GM21515 (cell line): ENCODE measurements around the gene IRAK4.

Experiments used
- ATAC-seq: cut with Tn5 transposase; IDR thresholded peaks from one replicate; pipeline ENCODE4 v1.9.1; 2021; ENCODE audit not compliant: unreplicated experiment

The IRAK4 gene

GRCh38 chr12:43835656-43836474 lies 77.1 kb downstream of the IRAK4 start, which contains the start of gene TMEM117:
TMEM117 (plus strand) TSS chr12:43836081.
- peak; percentile 79 for ATAC-seq

- peak; percentile 25 for ATAC-seq
Measured at GRCh38 chr12:43836475-43836989, 77.8 kb downstream of the IRAK4 start.
